Osteoblast (primary cell): ENCODE data around the gene IL4I1. TPM values are rescaled to one million over a fixed set of nuclear protein-coding genes. Genes with fewer than 3 reads are reported as not detected.

Experiments
- DNase-seq: peaks from one replicate; pipeline ENCODE4 v3.0.0; 2011; ENCODE audit warnings: low spot score, mixed read lengths; ENCODE audit not compliant: insufficient read length; ENCODE audit errors: missing footprints
- H2AFZ ChIP-seq: 2 replicates; pipeline ENCODE4 v1.6.0; 2011; ENCODE audit warnings: mild to moderate bottlenecking, low read length
- H3K27ac ChIP-seq: 2 replicates; pipeline ENCODE4 v1.5.1; 2011; ENCODE audit warnings: mild to moderate bottlenecking, low read depth, low read length, moderate library complexity
- H3K27me3 ChIP-seq: 2 replicates; pipeline ENCODE4 v1.6.0; 2012; ENCODE audit warnings: mild to moderate bottlenecking, control low read depth, inconsistent platforms, low read length, moderate library complexity; ENCODE audit not compliant: insufficient read depth
- H3K36me3 ChIP-seq: 2 replicates; pipeline ENCODE4 v1.5.1; 2011; ENCODE audit warnings: mild to moderate bottlenecking, low read length, control low read depth, moderate library complexity; ENCODE audit not compliant: insufficient read depth
- H3K4me1 ChIP-seq: 2 replicates; pipeline ENCODE4 v1.5.1; 2011; ENCODE audit warnings: mild to moderate bottlenecking, low read length, control low read depth, moderate library complexity; ENCODE audit not compliant: insufficient read depth
- H3K4me2 ChIP-seq: 2 replicates; pipeline ENCODE4 v1.6.0; 2011; ENCODE audit warnings: mild to moderate bottlenecking, low read length; ENCODE audit not compliant: insufficient read depth
- H3K4me3 ChIP-seq: fragments of 200-600 bp; sonication (generic); 3 replicates; pipeline ENCODE4 v1.5.1; 2012; ENCODE audit warnings: mild to moderate bottlenecking, low read length, inconsistent platforms; ENCODE audit not compliant: insufficient read depth
- H3K79me2 ChIP-seq: 2 replicates; pipeline ENCODE4 v1.6.0; 2012; ENCODE audit warnings: mild to moderate bottlenecking, low read length, control low read depth, inconsistent platforms; ENCODE audit not compliant: insufficient read depth
- H3K9me3 ChIP-seq: 2 replicates; pipeline ENCODE4 v1.5.1; 2011; ENCODE audit warnings: low read depth, low read length, control low read depth
- H4K20me1 ChIP-seq: 2 replicates; pipeline ENCODE4 v1.6.0; 2012; ENCODE audit warnings: mild to moderate bottlenecking, low read length, control low read depth; ENCODE audit not compliant: insufficient read depth
- total RNA-seq: library from RNA; depleted of rRNA; stranded (reverse); fragments of >200 nt; gene quantifications from 2 replicates; pipeline ENCODE4 v1.2.3, GENCODE V29; 2012
- TF ChIP-seq, protein P1 (sequence below): IDR thresholded peaks from 2 replicates; pipeline ENCODE4 v1.5.1; 2011; ENCODE audit warnings: mild to moderate bottlenecking, low read depth, low read length, moderate library complexity; ENCODE audit errors: extremely low read depth

The IL4I1 gene
- total RNA-seq, 1 donor: 1.4 TPM

- Histone ChIP-seq H4K20me1 (peaks cover 39% of the 10 kb centered on the region), H3K36me3 (peaks cover 33% of the 10 kb centered on the region)
Observed at GRCh38 chr19:49854378-49855263, 42.1 kb downstream of the IL4I1 start.

GRCh38 chr19:49853852-49854377 is 42.8 kb downstream of the IL4I1 start:
- H3K9me3 ChIP-seq: no peaks in the 10 kb centered on the region
- H3K4me1 ChIP-seq: peaks cover 32% of the 10 kb centered on the region
- no peak overlapping the region for H3K4me3 ChIP-seq
- DNase-seq: no peak
- H3K36me3 ChIP-seq: peaks cover 32% of the 10 kb centered on the region
- no peak overlapping the region for H2AFZ ChIP-seq
- H3K27ac ChIP-seq: no peak overlapping the region
- H3K27me3 ChIP-seq: no peaks in the 10 kb centered on the region
- peaks cover 45% of the 10 kb centered on the region for H3K79me2 ChIP-seq
- TF ChIP-seq, protein P1, sequence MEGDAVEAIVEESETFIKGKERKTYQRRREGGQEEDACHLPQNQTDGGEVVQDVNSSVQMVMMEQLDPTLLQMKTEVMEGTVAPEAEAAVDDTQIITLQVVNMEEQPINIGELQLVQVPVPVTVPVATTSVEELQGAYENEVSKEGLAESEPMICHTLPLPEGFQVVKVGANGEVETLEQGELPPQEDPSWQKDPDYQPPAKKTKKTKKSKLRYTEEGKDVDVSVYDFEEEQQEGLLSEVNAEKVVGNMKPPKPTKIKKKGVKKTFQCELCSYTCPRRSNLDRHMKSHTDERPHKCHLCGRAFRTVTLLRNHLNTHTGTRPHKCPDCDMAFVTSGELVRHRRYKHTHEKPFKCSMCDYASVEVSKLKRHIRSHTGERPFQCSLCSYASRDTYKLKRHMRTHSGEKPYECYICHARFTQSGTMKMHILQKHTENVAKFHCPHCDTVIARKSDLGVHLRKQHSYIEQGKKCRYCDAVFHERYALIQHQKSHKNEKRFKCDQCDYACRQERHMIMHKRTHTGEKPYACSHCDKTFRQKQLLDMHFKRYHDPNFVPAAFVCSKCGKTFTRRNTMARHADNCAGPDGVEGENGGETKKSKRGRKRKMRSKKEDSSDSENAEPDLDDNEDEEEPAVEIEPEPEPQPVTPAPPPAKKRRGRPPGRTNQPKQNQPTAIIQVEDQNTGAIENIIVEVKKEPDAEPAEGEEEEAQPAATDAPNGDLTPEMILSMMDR: no peak
- H3K4me2 ChIP-seq: no peak overlapping the region
- H4K20me1 ChIP-seq: peaks cover 39% of the 10 kb centered on the region

More at GRCh38 chr19:49854378-49855263, 42.1 kb downstream of the IL4I1 start:
- no peak for DNase-seq
- Histone ChIP-seq H3K4me1 (peaks cover 36% of the 10 kb centered on the region), H3K4me3 (no peak overlapping the region), H3K27ac (no peak overlapping the region), H2AFZ (no peak overlapping the region), H3K4me2 (no peak overlapping the region), H3K9me3 (no peaks in the 10 kb centered on the region), H3K79me2 (peaks cover 43% of the 10 kb centered on the region), H3K27me3 (no peaks in the 10 kb centered on the region)
- TF ChIP-seq, protein P1: no peak

DNA sequence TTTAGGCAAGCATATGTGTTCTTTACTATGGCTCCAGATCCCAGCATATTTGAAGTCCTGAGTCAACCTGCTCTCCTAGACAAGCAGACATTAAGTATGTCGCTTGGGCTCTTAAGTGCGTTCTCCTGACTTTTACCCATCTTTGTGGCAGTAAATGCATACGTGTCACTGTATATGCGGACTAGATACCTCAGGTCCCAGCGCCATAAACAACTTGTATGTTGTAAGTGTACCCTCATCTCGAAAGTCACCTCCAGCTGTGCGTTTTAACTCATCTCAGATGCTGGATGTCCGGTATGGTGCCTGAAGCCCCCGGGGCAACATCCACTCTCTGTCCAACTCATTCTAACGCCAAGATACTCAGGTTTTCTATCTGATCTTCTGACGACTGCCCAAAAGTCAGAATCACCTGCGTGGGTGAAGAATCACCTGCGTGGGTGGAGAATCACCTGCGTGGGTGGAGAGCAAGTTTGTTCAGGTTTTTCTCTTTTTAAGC is 44.0 kb downstream of the IL4I1 start:
- Histone ChIP-seq H3K27ac (no peak overlapping the region), H3K79me2 (peaks cover 45% of the 10 kb centered on the region), H3K9me3 (no peaks in the 10 kb centered on the region), H3K36me3 (peaks cover 21% of the 10 kb centered on the region), H4K20me1 (peaks cover 39% of the 10 kb centered on the region), H3K4me2 (peak overlapping the region; percentile 96), H2AFZ (no peak overlapping the region), H3K27me3 (no peaks in the 10 kb centered on the region), H3K4me3 (peak overlapping the region; percentile 95), H3K4me1 (peaks cover 37% of the 10 kb centered on the region)
- no peak for DNase-seq
- TF ChIP-seq, protein P1: no peak
